Loucy (cell line): Measurements from ENCODE around the gene KIF18B.

Experiments
- EZH2phosphoT487 ChIP-seq: fragments of 200-600 bp; IDR thresholded peaks from 2 replicates; pipeline ENCODE4 v1.6.1; 2018; ENCODE audit warnings: antibody characterized with exemption, mild to moderate bottlenecking, moderate library complexity, borderline replicate concordance
- TF ChIP-seq, protein P1 (sequence below): fragments of 200-600 bp; sonication (generic); conservative IDR thresholded peaks from 2 replicates; pipeline ENCODE4 v1.5.1; 2014; ENCODE audit warnings: mild to moderate bottlenecking, antibody characterized with exemption, low read length

DNA sequence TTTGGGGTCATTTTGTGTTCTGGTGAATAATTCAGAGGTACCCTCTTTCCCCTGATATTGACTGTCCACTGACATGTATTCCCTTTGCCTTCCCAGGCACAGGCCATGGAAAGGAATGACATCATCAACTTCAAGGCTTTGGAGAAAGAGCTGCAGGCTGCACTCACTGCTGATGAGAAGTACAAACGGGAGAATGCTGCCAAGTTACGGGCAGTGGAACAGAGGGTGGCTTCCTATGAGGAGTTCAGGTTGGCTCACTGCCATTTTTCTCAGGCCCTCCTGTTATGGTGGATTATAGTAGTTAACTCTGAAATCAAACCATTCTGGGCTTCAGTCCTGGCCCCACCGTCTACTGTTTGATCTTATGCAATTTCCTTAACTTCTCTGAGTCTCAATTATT, 46.7 kb downstream of the KIF18B start:
- TF ChIP-seq, protein P1, sequence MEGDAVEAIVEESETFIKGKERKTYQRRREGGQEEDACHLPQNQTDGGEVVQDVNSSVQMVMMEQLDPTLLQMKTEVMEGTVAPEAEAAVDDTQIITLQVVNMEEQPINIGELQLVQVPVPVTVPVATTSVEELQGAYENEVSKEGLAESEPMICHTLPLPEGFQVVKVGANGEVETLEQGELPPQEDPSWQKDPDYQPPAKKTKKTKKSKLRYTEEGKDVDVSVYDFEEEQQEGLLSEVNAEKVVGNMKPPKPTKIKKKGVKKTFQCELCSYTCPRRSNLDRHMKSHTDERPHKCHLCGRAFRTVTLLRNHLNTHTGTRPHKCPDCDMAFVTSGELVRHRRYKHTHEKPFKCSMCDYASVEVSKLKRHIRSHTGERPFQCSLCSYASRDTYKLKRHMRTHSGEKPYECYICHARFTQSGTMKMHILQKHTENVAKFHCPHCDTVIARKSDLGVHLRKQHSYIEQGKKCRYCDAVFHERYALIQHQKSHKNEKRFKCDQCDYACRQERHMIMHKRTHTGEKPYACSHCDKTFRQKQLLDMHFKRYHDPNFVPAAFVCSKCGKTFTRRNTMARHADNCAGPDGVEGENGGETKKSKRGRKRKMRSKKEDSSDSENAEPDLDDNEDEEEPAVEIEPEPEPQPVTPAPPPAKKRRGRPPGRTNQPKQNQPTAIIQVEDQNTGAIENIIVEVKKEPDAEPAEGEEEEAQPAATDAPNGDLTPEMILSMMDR = no peak
- TF ChIP-seq EZH2phosphoT487 = no peak
